WTC11 (cell line): Measurements from ENCODE around the gene KY. TPM values are rescaled to one million over a fixed set of nuclear protein-coding genes. Genes with fewer than 3 reads are reported as not detected.
A peak's percentile ranks its signal among the peaks of the same experiment; 100 is the strongest.

ENCODE experiments used
- ATAC-seq: fragments of 200-7000 bp; cut with Tn5 transposase; 2 replicates; pipeline ENCODE4 v1.10.0; 2021; ENCODE audit warnings: mild to moderate bottlenecking, moderate library complexity
- CTCF ChIA-PET: fragments of 300-600 bp; sonication (Branson Sonifier 250); formaldehyde crosslinking; loops from one replicate; lab custom pipeline; 2021; ENCODE audit warnings: antibody characterized with exemption; lab: Charles Lee
- POLR2A ChIA-PET: fragments of 350-600 bp; sonication (Branson Sonifier 250); formaldehyde crosslinking; loops from one replicate; lab custom pipeline; 2021; ENCODE audit warnings: antibody characterized with exemption; lab: Charles Lee
- DNase-seq: peaks from one replicate; pipeline ENCODE4 v3.0.0; 2021; ENCODE audit warnings: low spot score
- H3K27ac Mint-ChIP-seq: 2 replicates; pipeline ENCODE4 v1.8.0; 2021; ENCODE audit warnings: mixed read lengths
- H3K27me3 Mint-ChIP-seq: 2 replicates; pipeline ENCODE4 v1.8.0; 2021; ENCODE audit warnings: low read depth, mild to moderate bottlenecking, moderate library complexity, mixed read lengths
- H3K36me3 Mint-ChIP-seq: 2 replicates; pipeline ENCODE4 v1.8.0; 2021; ENCODE audit warnings: mixed read lengths
- H3K4me1 Mint-ChIP-seq: 2 replicates; pipeline ENCODE4 v1.8.0; 2022; ENCODE audit warnings: mixed read lengths
- H3K4me3 Mint-ChIP-seq: 2 replicates; pipeline ENCODE4 v1.8.0; 2021; ENCODE audit warnings: mild to moderate bottlenecking, moderate library complexity, mixed read lengths
- H3K9me3 Mint-ChIP-seq: 2 replicates; pipeline ENCODE4 v1.8.0; 2021; ENCODE audit warnings: mixed read lengths
- E2F1 ChIP-seq: sonication (generic); formaldehyde crosslinking; IDR thresholded peaks from 2 replicates; pipeline ENCODE4 v1.8.0; 2022; ENCODE audit warnings: mild to moderate bottlenecking, missing genetic modification reagents
- E2F5 ChIP-seq: sonication (generic); formaldehyde crosslinking; IDR thresholded peaks from 2 replicates; pipeline ENCODE4 v1.8.1; 2022; ENCODE audit warnings: mild to moderate bottlenecking, moderate library complexity, missing genetic modification reagents
- GABPB1 ChIP-seq: sonication (generic); formaldehyde crosslinking; IDR thresholded peaks from 2 replicates; pipeline ENCODE4 v1.8.1; 2023; ENCODE audit warnings: mild to moderate bottlenecking, missing genetic modification reagents
- GTF2I ChIP-seq: fragments of 250-450 bp; sonication (Bioruptor Pico); conservative IDR thresholded peaks from 2 replicates; pipeline ENCODE4 v1.4.0; 2021; ENCODE audit warnings: mild to moderate bottlenecking
- HMGA2 ChIP-seq: fragments of 250-450 bp; sonication (Bioruptor Pico); IDR thresholded peaks from 2 replicates; pipeline ENCODE4 v1.4.0; 2021; ENCODE audit warnings: mild to moderate bottlenecking, moderate library complexity
- KAT7 ChIP-seq: sonication (generic); formaldehyde crosslinking; IDR thresholded peaks from 2 replicates; pipeline ENCODE4 v1.8.1; 2023; ENCODE audit warnings: missing genetic modification reagents, mild to moderate bottlenecking, borderline replicate concordance
- MAX ChIP-seq: sonication (generic); formaldehyde crosslinking; IDR thresholded peaks from 2 replicates; pipeline ENCODE4 v1.8.0; 2022; ENCODE audit warnings: mild to moderate bottlenecking, missing genetic modification reagents
- MLX ChIP-seq: sonication (generic); formaldehyde crosslinking; IDR thresholded peaks from 2 replicates; pipeline ENCODE4 v1.8.1; 2023; ENCODE audit warnings: mild to moderate bottlenecking, missing genetic modification reagents, moderate library complexity
- NFATC4 ChIP-seq: fragments of 250-450 bp; sonication (Bioruptor Pico); IDR thresholded peaks from 2 replicates; pipeline ENCODE4 v1.9.0; 2021; ENCODE audit warnings: mild to moderate bottlenecking
- TP53 ChIP-seq: sonication (generic); formaldehyde crosslinking; IDR thresholded peaks from 2 replicates; pipeline ENCODE4 v1.8.1; 2023; ENCODE audit warnings: mild to moderate bottlenecking, missing genetic modification reagents
- ZNF121 ChIP-seq: sonication (generic); formaldehyde crosslinking; IDR thresholded peaks from 2 replicates; pipeline ENCODE4 v1.8.0; 2023; ENCODE audit warnings: missing genetic modification reagents
- ZNF219 ChIP-seq: sonication (generic); formaldehyde crosslinking; IDR thresholded peaks from 2 replicates; pipeline ENCODE4 v1.8.0; 2023; ENCODE audit warnings: missing genetic modification reagents, mild to moderate bottlenecking, borderline replicate concordance
- ZNF281 ChIP-seq: sonication (generic); formaldehyde crosslinking; IDR thresholded peaks from 2 replicates; pipeline ENCODE4 v1.8.0; 2023; ENCODE audit warnings: mild to moderate bottlenecking, missing genetic modification reagents
- ZNF416 ChIP-seq: fragments of 250-450 bp; sonication (Bioruptor Pico); IDR thresholded peaks from 2 replicates; pipeline ENCODE4 v1.9.0; 2021; ENCODE audit warnings: mild to moderate bottlenecking, inconsistent platforms
- total RNA-seq: library from RNA; stranded (reverse); gene quantifications from 3 replicates; pipeline ENCODE4 v1.2.3, GENCODE V29; 2021
- TF ChIP-seq, protein P1 (sequence below): fragments of 250-450 bp; sonication (Bioruptor Pico); IDR thresholded peaks from 2 replicates; pipeline ENCODE4 v1.9.0; 2021; ENCODE audit warnings: mild to moderate bottlenecking, borderline replicate concordance
- TF ChIP-seq, protein P2 (sequence below): fragments of 250-450 bp; sonication (Bioruptor Pico); IDR thresholded peaks from 2 replicates; pipeline ENCODE4 v2.1.2; 2022; ENCODE audit warnings: mild to moderate bottlenecking, moderate library complexity
- TF ChIP-seq, protein P3 (sequence below): fragments of 250-450 bp; sonication (Bioruptor Pico); conservative IDR thresholded peaks from 2 replicates; pipeline ENCODE4 v1.9.0; 2021; ENCODE audit warnings: mild to moderate bottlenecking
- TF ChIP-seq, protein P4 (sequence below): sonication (generic); formaldehyde crosslinking; conservative IDR thresholded peaks from 2 replicates; pipeline ENCODE4 v1.8.1; 2023; ENCODE audit warnings: mild to moderate bottlenecking, low read depth, missing genetic modification reagents, moderate library complexity

KY gene
- total RNA-seq, 1 experiment from 2014 or later: not detected

DNA sequence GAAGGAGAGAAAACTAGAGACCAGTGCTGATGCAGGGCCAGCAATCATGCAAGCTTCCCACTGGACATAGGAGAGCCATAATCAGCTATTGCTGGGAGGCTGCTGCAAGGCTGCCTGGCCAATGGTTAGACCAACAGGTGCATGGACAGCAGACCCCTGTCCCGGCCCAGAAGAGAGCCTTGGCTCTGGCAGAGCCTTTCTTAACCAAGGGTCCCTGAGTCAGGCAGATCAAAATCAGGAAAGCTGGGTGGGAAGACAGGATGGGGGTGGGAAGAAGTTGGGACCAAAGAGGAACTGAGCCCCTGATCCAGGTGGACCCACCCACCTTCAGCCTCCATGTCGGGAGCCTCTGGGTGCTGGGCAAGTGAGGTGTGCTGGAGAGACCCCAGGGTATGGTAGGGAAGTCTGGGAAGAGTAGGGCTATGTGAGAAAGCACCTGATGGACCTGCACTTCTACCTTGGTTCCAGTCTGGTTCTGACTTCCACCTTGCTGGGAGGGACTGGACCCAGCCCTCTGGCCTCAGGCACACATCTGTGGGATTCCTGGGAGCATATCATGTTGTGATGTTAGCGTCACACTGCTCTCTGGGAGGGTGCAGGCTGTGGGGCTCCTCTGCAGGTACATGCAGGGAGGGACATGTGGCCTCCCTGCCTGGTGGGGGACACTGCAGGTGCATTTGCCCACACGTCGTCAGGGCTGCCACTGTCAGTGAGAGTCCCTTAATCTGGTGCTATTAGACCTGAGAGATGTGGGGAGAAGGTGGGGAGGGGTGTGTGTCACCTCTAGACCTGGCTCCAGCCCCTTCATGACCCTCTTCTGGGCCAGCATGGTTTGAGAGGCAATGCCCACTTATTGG, 24.7 kb downstream of the KY start:
- CTCF ChIA-PET: no interaction called here
- H3K9me3 Mint-ChIP-seq: peaks cover 8% of the 10 kb centered on the region
- ATAC-seq: no peak
- no peak overlapping the region for H3K27ac Mint-ChIP-seq
- H3K4me3 Mint-ChIP-seq: no peak overlapping the region
- DNase-seq: peak; percentile 4
- TF ChIP-seq TP53: no peak
- TF ChIP-seq KAT7 (CRISPR knock-in tag): no peak
- no peak for TF ChIP-seq ZNF121
- TF ChIP-seq ZNF281 (CRISPR knock-in tag): no peak
- no peak for TF ChIP-seq E2F5 (CRISPR knock-in tag)
- TF ChIP-seq, protein P1, sequence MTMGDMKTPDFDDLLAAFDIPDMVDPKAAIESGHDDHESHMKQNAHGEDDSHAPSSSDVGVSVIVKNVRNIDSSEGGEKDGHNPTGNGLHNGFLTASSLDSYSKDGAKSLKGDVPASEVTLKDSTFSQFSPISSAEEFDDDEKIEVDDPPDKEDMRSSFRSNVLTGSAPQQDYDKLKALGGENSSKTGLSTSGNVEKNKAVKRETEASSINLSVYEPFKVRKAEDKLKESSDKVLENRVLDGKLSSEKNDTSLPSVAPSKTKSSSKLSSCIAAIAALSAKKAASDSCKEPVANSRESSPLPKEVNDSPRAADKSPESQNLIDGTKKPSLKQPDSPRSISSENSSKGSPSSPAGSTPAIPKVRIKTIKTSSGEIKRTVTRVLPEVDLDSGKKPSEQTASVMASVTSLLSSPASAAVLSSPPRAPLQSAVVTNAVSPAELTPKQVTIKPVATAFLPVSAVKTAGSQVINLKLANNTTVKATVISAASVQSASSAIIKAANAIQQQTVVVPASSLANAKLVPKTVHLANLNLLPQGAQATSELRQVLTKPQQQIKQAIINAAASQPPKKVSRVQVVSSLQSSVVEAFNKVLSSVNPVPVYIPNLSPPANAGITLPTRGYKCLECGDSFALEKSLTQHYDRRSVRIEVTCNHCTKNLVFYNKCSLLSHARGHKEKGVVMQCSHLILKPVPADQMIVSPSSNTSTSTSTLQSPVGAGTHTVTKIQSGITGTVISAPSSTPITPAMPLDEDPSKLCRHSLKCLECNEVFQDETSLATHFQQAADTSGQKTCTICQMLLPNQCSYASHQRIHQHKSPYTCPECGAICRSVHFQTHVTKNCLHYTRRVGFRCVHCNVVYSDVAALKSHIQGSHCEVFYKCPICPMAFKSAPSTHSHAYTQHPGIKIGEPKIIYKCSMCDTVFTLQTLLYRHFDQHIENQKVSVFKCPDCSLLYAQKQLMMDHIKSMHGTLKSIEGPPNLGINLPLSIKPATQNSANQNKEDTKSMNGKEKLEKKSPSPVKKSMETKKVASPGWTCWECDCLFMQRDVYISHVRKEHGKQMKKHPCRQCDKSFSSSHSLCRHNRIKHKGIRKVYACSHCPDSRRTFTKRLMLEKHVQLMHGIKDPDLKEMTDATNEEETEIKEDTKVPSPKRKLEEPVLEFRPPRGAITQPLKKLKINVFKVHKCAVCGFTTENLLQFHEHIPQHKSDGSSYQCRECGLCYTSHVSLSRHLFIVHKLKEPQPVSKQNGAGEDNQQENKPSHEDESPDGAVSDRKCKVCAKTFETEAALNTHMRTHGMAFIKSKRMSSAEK (CRISPR knock-in tag): no peak
- TF ChIP-seq, protein P2, sequence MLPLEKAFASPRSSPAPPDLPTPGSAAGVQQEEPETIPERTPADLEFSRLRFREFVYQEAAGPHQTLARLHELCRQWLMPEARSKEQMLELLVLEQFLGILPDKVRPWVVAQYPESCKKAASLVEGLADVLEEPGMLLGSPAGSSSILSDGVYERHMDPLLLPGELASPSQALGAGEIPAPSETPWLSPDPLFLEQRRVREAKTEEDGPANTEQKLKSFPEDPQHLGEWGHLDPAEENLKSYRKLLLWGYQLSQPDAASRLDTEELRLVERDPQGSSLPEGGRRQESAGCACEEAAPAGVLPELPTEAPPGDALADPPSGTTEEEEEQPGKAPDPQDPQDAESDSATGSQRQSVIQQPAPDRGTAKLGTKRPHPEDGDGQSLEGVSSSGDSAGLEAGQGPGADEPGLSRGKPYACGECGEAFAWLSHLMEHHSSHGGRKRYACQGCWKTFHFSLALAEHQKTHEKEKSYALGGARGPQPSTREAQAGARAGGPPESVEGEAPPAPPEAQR (CRISPR knock-in tag): no peak
- TF ChIP-seq HMGA2 (CRISPR knock-in tag): no peak
- no peak for TF ChIP-seq NFATC4 (CRISPR knock-in tag)
- no peak for TF ChIP-seq GABPB1 (CRISPR knock-in tag)
- TF ChIP-seq, protein P3, sequence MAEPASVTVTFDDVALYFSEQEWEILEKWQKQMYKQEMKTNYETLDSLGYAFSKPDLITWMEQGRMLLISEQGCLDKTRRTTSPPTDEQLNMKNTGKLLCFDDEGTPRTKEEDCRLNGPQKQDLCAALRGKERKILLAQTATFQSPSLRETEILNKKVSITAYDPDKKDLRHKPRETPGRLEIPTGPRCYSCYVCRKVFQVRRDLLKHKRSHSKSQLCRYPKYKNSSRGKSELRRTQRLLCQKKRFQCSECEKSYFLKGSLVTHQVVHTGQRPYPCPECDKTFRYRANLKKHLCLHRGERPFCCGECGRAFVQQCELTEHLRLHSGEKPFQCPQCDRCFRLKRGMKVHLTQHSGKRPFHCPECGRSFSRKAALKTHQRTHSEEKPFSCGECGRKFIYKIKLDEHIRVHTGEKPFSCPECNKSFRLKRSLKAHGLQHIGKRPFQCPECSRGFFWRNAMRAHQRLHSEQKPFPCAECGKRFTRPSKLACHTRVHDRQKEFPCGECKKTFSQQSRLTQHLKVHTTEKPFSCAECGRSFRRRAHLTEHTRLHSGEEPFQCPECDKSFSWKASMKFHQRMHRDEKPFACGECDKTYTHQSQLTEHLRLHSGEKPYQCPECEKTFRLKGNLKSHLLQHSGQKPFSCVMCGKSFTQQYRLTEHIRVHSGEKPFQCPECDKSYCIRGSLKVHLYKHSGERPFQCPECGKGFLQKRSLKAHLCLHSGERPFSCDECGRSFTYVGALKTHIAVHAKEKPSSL: no peak
- no peak for TF ChIP-seq GTF2I (CRISPR knock-in tag)
- no peak for TF ChIP-seq MAX (CRISPR knock-in tag)
- TF ChIP-seq MLX (CRISPR knock-in tag): no peak
- no peak for TF ChIP-seq E2F1 (CRISPR knock-in tag)
- TF ChIP-seq ZNF219 (CRISPR knock-in tag): no peak
- TF ChIP-seq, protein P4, sequence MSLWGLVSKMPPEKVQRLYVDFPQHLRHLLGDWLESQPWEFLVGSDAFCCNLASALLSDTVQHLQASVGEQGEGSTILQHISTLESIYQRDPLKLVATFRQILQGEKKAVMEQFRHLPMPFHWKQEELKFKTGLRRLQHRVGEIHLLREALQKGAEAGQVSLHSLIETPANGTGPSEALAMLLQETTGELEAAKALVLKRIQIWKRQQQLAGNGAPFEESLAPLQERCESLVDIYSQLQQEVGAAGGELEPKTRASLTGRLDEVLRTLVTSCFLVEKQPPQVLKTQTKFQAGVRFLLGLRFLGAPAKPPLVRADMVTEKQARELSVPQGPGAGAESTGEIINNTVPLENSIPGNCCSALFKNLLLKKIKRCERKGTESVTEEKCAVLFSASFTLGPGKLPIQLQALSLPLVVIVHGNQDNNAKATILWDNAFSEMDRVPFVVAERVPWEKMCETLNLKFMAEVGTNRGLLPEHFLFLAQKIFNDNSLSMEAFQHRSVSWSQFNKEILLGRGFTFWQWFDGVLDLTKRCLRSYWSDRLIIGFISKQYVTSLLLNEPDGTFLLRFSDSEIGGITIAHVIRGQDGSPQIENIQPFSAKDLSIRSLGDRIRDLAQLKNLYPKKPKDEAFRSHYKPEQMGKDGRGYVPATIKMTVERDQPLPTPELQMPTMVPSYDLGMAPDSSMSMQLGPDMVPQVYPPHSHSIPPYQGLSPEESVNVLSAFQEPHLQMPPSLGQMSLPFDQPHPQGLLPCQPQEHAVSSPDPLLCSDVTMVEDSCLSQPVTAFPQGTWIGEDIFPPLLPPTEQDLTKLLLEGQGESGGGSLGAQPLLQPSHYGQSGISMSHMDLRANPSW (CRISPR knock-in tag): no peak
- TF ChIP-seq ZNF416 (CRISPR knock-in tag): no peak
- POLR2A ChIA-PET: no interaction called here
- peaks cover 6% of the 10 kb centered on the region for H3K36me3 Mint-ChIP-seq
- H3K27me3 Mint-ChIP-seq: no peaks in the 10 kb centered on the region
- peaks cover 6% of the 10 kb centered on the region; the same call in 1 of the 2 replicates for H3K4me1 Mint-ChIP-seq
